RWPE2 (cell line): ENCODE results near the gene BARHL2.

ENCODE experiments used
- ATAC-seq: fragments of 200-7000 bp; cut with Tn5 transposase; 3 replicates; pipeline ENCODE4 v1.9.1; 2021; ENCODE audit warnings: low read depth
- DNase-seq: peaks from one replicate; pipeline ENCODE4 v3.0.0-alpha.2; 2020; ENCODE audit warnings: low spot score
- H3K27ac ChIP-seq: fragments of 450-650 bp; 2 replicates; pipeline ENCODE4 v1.5.1; 2017; ENCODE audit warnings: mild to moderate bottlenecking; ENCODE audit not compliant: poor library complexity, severe bottlenecking
- H3K27me3 ChIP-seq: fragments of 250-450 bp; sonication (Bioruptor Pico); 2 replicates; pipeline ENCODE4 v1.5.1; 2021; ENCODE audit warnings: mild to moderate bottlenecking, moderate library complexity; ENCODE audit not compliant: insufficient read depth, poor library complexity, severe bottlenecking
- H3K36me3 ChIP-seq: fragments of 250-450 bp; sonication (Bioruptor Pico); 2 replicates; pipeline ENCODE4 v1.5.1; 2020; ENCODE audit warnings: low read depth, mild to moderate bottlenecking, moderate library complexity
- H3K4me1 ChIP-seq: fragments of 250-450 bp; sonication (Bioruptor Pico); 2 replicates; pipeline ENCODE4 v1.5.1; 2021; ENCODE audit warnings: mild to moderate bottlenecking, moderate library complexity; ENCODE audit not compliant: insufficient read depth, poor library complexity, severe bottlenecking
- H3K4me3 ChIP-seq: fragments of 250-450 bp; sonication (Bioruptor Pico); 2 replicates; pipeline ENCODE4 v1.5.1; 2021; ENCODE audit warnings: mild to moderate bottlenecking, moderate library complexity; ENCODE audit not compliant: severe bottlenecking
- H3K9me3 ChIP-seq: fragments of 250-450 bp; sonication (Bioruptor Pico); 2 replicates; pipeline ENCODE4 v1.5.1; 2021; ENCODE audit warnings: mild to moderate bottlenecking, moderate library complexity; ENCODE audit not compliant: severe bottlenecking
- TF ChIP-seq, protein P1 (sequence below): fragments of 450-650 bp; IDR thresholded peaks from one replicate; pipeline ENCODE4 v1.5.1; 2017; ENCODE audit warnings: mild to moderate bottlenecking, moderate library complexity; ENCODE audit not compliant: poor library complexity, severe bottlenecking

The BARHL2 gene

GRCh38 chr1:90716552-90717355 lies at the start of gene BARHL2:
BARHL2 (minus strand) TSS chr1:90717302; CDS start chr1:90717195, 107 bp downstream.
- Histone ChIP-seq H3K9me3 (no peaks in the 10 kb centered on the region), H3K4me1 (no peaks in the 10 kb centered on the region), H3K4me3 (no peak within 1 kb of the TSS), H3K27me3 (peaks cover 99% of the 10 kb centered on the region), H3K27ac (no peak within 1 kb of the TSS), H3K36me3 (no peaks in the 10 kb centered on the region)
- TF ChIP-seq, protein P1, sequence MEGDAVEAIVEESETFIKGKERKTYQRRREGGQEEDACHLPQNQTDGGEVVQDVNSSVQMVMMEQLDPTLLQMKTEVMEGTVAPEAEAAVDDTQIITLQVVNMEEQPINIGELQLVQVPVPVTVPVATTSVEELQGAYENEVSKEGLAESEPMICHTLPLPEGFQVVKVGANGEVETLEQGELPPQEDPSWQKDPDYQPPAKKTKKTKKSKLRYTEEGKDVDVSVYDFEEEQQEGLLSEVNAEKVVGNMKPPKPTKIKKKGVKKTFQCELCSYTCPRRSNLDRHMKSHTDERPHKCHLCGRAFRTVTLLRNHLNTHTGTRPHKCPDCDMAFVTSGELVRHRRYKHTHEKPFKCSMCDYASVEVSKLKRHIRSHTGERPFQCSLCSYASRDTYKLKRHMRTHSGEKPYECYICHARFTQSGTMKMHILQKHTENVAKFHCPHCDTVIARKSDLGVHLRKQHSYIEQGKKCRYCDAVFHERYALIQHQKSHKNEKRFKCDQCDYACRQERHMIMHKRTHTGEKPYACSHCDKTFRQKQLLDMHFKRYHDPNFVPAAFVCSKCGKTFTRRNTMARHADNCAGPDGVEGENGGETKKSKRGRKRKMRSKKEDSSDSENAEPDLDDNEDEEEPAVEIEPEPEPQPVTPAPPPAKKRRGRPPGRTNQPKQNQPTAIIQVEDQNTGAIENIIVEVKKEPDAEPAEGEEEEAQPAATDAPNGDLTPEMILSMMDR = no peak
- DNase-seq (no peak), ATAC-seq (peak; percentile 24; the same call in 1 of the 3 replicates)

GRCh38 chr1:90763930-90764329 lies 46.8 kb upstream of the BARHL2 start:
- DNase-seq = no peak
- ATAC-seq = no peak
- TF ChIP-seq, protein P1 = no peak
- Histone ChIP-seq H3K9me3 (no peaks in the 10 kb centered on the region), H3K36me3 (no peaks in the 10 kb centered on the region), H3K4me1 (no peaks in the 10 kb centered on the region), H3K4me3 (no peak overlapping the region), H3K27ac (no peak overlapping the region), H3K27me3 (peaks cover 6% of the 10 kb centered on the region)

DNA sequence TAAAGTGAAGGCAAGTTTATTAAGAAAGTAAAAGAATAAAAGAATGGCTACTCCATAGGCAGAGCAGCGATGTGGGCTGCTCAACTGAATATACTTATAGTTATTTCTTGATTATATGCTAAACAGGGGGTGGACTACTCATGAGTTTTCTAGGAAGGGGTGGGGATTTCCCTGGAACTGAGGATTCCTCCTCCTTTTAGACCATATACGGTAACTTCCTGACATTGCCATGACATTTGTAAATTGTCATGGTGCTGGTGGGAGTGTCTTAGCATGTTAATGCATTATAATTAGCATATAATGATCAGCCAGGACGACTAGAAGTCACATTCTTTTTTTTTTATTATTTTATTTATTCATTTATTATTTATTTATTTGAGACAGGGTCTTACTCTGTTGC lies 46.4 kb upstream of the BARHL2 start:
- Histone ChIP-seq H3K9me3 (no peaks in the 10 kb centered on the region), H3K4me3 (no peak overlapping the region), H3K27me3 (peaks cover 6% of the 10 kb centered on the region), H3K4me1 (no peaks in the 10 kb centered on the region), H3K27ac (no peak overlapping the region), H3K36me3 (no peaks in the 10 kb centered on the region)
- TF ChIP-seq, protein P1 = no peak
- no peak for ATAC-seq
- DNase-seq = no peak

GRCh38 chr1:90761781-90762589 lies 44.9 kb upstream of the BARHL2 start:
- no peaks in the 10 kb centered on the region for H3K4me1 ChIP-seq
- H3K4me3 ChIP-seq = no peak overlapping the region
- no peak overlapping the region for H3K27ac ChIP-seq
- no peak for DNase-seq
- no peak for ATAC-seq
- H3K27me3 ChIP-seq = peaks cover 6% of the 10 kb centered on the region
- H3K36me3 ChIP-seq = no peaks in the 10 kb centered on the region
- H3K9me3 ChIP-seq = no peaks in the 10 kb centered on the region
- TF ChIP-seq, protein P1 = no peak
